HG03378 (cell line): Measurements from ENCODE around the gene TEKT2.

Source experiments
- ATAC-seq: cut with Tn5 transposase; IDR thresholded peaks from one replicate; pipeline ENCODE4 v1.9.1; 2021; ENCODE audit warnings: mild to moderate bottlenecking, moderate library complexity; ENCODE audit not compliant: unreplicated experiment

TEKT2 gene

GRCh38 chr1:36083635-36084496 lies at the start of gene TEKT2:
TEKT2 (plus strand) TSS chr1:36084094; CDS start chr1:36084922, 828 bp downstream.
- ATAC-seq, result no peak

GRCh38 chr1:36034692-36035091 lies 49.2 kb upstream of the TEKT2 start:
- no peak for ATAC-seq

- ATAC-seq, result no peak
These were observed 48.7 kb upstream of the TEKT2 start for GRCh38 chr1:36035154-36035553.

- no peak for ATAC-seq
These were observed 43.7 kb upstream of the TEKT2 start for GRCh38 chr1:36040238-36040637.

- no peak for ATAC-seq
These were observed 32.1 kb upstream of the TEKT2 start for GRCh38 chr1:36051821-36052220.

GRCh38 chr1:36053978-36054377 lies 29.9 kb upstream of the TEKT2 start:
- no peak for ATAC-seq

- no peak for ATAC-seq
These were observed 28.2 kb upstream of the TEKT2 start for GRCh38 chr1:36055706-36056105.

- no peak for ATAC-seq
These were observed 21.6 kb upstream of the TEKT2 start for GRCh38 chr1:36062315-36062714.

GRCh38 chr1:36067871-36068270 lies 16.0 kb upstream of the TEKT2 start:
- ATAC-seq, result no peak

GRCh38 chr1:36068866-36069265 lies 15.0 kb upstream of the TEKT2 start:
- ATAC-seq, result no peak

- ATAC-seq, result no peak
These were observed 13.5 kb upstream of the TEKT2 start for GRCh38 chr1:36070349-36070748.

GRCh38 chr1:36076979-36077573 lies 6.8 kb upstream of the TEKT2 start:
- no peak for ATAC-seq

GRCh38 chr1:36080236-36080635 lies 3.7 kb upstream of the TEKT2 start:
- no peak for ATAC-seq

GRCh38 chr1:36080801-36081200 lies 3.1 kb upstream of the TEKT2 start:
- no peak for ATAC-seq

- no peak for ATAC-seq
These were observed 1.9 kb upstream of the TEKT2 start for GRCh38 chr1:36081926-36082485.

- ATAC-seq, result no peak
These were observed 675 bp upstream of the TEKT2 start for GRCh38 chr1:36083219-36083618.

GRCh38 chr1:36084497-36085115 lies 712 bp downstream of the TEKT2 start:
- ATAC-seq, result no peak

GRCh38 chr1:36085126-36085525 lies 1.2 kb downstream of the TEKT2 start:
- no peak for ATAC-seq

GRCh38 chr1:36085686-36086526 lies 2.0 kb downstream of the TEKT2 start:
- no peak for ATAC-seq

- ATAC-seq, result no peak
These were observed 2.8 kb downstream of the TEKT2 start for GRCh38 chr1:36086529-36087232.
